KOPT-K1 (cell line): ENCODE measurements around the gene C8A.

Experiments
- H3K27ac ChIP-seq: fragments of 200-600 bp; sonication (generic); 2 replicates; pipeline ENCODE4 v1.5.1; 2016; ENCODE audit warnings: antibody characterized with exemption, mild to moderate bottlenecking, low read depth, low read length; ENCODE audit not compliant: poor library complexity, severe bottlenecking
- H3K36me3 ChIP-seq: fragments of 200-600 bp; sonication (generic); 2 replicates; pipeline ENCODE4 v1.5.1; 2017; ENCODE audit warnings: antibody characterized with exemption, mild to moderate bottlenecking, low read length, moderate library complexity; ENCODE audit not compliant: insufficient read depth
- H3K9me3 ChIP-seq: fragments of 200-600 bp; sonication (generic); 2 replicates; pipeline ENCODE4 v1.5.1; 2017; ENCODE audit warnings: antibody characterized with exemption, low read length, mild to moderate bottlenecking; ENCODE audit not compliant: insufficient read depth, poor library complexity, severe bottlenecking

C8A gene

DNA sequence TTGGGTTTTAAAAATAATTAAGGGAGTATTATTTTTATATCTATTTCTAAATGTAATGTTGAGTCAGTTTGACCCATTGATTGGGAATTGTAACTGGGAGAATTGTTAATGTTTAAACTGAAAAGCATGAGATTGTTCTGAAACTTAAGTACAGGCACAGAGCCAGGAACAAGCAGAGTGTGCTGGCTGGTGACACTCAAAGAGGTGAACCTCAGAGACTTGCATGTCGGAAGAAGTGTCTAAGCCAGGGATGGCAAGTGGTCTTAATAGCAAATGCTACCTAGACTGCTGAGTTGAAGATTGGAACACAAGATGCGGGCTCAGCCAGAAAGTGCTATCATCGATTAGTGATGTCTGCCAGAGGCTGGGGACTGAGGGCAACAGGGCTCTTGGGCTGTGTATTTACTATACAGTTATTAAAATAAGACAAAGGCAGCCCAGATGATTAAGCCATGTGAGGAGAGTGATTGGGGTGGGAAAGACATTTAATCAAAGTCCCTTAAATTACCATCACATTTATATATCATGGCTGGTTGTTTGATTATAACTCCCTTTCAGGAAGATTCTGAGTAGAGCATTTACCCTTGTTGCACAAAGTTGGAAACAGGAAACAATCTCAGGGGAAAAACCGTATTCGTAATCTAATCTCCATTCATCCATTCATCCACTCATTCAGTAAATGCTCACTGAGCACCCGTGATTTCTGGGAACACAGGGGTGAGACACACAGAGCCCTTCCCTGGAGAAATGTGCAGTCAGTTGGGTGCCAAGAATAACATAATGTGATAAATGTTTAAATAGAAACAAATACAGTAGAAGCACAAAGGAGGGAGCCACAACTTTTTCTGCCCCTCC lies 42.8 kb downstream of the C8A start:
- no peaks in the 10 kb centered on the region for H3K36me3 ChIP-seq
- H3K27ac ChIP-seq, result no peak overlapping the region
- H3K9me3 ChIP-seq, result no peaks in the 10 kb centered on the region

- Histone ChIP-seq H3K9me3 (no peaks in the 10 kb centered on the region), H3K27ac (no peak overlapping the region), H3K36me3 (no peaks in the 10 kb centered on the region)
Observed at GRCh38 chr1:56898005-56898373, 43.4 kb downstream of the C8A start.

- Histone ChIP-seq H3K9me3 (no peaks in the 10 kb centered on the region), H3K36me3 (no peaks in the 10 kb centered on the region), H3K27ac (no peak overlapping the region)
Observed at GRCh38 chr1:56898879-56899278, 44.3 kb downstream of the C8A start.

- no peaks in the 10 kb centered on the region for H3K9me3 ChIP-seq
- no peak overlapping the region for H3K27ac ChIP-seq
- no peaks in the 10 kb centered on the region for H3K36me3 ChIP-seq
Observed at GRCh38 chr1:56901716-56902115, 47.1 kb downstream of the C8A start.

GRCh38 chr1:56903778-56904177 lies 49.2 kb downstream of the C8A start:
- no peaks in the 10 kb centered on the region for H3K36me3 ChIP-seq
- H3K27ac ChIP-seq, result no peak overlapping the region
- H3K9me3 ChIP-seq, result no peaks in the 10 kb centered on the region

DNA sequence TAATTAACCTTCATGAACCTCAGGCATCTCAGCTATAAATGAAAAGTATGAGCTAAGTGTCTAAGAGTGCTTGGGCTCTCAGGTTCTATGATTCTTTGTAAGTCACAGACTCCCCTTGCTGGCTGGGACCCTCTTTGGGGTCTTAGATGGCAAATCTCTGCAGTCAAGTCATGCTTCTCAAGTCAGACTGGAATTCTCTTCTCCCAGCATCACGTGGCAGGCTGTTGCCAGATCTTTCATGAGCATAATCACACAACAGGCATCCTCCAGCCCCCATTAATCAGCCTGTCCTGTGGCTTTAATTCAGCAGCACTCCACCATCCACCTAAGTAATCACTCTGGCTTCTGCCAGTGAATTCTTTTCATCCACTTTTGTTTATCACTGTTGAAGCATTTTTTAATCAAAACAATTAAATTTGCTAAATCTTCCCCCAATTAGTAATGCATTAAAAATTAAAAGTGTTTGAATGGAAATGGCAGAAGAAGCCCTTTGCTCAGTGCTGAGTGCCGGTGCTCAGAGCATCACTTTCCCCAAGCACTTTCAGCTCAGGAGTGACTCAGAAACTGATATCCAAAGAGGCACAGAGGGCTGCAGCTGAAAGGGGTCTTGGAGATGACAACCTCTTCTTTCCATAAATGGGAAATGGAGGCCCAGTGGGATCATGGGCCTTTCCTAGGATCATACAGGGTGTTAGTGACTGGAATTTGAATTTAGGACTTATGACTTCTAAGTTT lies 50.2 kb downstream of the C8A start:
- Histone ChIP-seq H3K36me3 (no peaks in the 10 kb centered on the region), H3K9me3 (no peaks in the 10 kb centered on the region), H3K27ac (no peak overlapping the region)

GRCh38 chr1:56905667-56906066 lies 51.1 kb downstream of the C8A start:
- H3K9me3 ChIP-seq, result no peaks in the 10 kb centered on the region
- no peaks in the 10 kb centered on the region for H3K36me3 ChIP-seq
- no peak overlapping the region for H3K27ac ChIP-seq

GRCh38 chr1:56908619-56909221 lies 54.1 kb downstream of the C8A start:
- H3K27ac ChIP-seq, result no peak overlapping the region
- H3K9me3 ChIP-seq, result no peaks in the 10 kb centered on the region
- H3K36me3 ChIP-seq, result no peaks in the 10 kb centered on the region

DNA sequence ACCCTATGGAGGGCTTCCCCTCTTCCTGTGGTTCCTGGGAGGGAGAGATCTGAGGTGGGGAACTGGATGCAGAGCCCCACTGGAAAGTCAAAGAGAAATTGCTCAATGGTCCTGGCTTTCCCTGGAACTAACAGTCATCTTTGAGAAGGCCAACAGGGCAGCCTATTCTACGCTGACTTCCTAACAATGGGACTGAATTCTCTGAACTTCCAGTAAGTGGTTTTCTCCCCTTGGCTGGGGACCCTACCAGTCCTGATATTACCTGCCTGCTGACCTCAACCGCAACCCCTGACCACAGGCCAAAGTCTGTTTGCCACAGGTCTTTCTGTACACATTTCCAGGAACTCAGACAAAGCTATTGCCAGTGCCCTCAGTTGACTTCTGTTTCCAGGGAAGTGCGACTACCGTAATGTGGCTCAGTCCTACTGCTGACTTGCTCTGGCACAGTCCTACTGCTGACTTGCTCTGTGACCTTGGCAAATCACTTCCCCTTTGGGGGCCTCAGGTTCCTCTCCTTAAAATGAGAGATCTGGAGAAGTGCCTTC lies 55.9 kb downstream of the C8A start:
- no peak overlapping the region for H3K27ac ChIP-seq
- no peaks in the 10 kb centered on the region for H3K36me3 ChIP-seq
- no peaks in the 10 kb centered on the region for H3K9me3 ChIP-seq

GRCh38 chr1:56911098-56911938 lies 56.7 kb downstream of the C8A start:
- no peaks in the 10 kb centered on the region for H3K9me3 ChIP-seq
- H3K36me3 ChIP-seq, result no peaks in the 10 kb centered on the region
- H3K27ac ChIP-seq, result no peak overlapping the region

DNA sequence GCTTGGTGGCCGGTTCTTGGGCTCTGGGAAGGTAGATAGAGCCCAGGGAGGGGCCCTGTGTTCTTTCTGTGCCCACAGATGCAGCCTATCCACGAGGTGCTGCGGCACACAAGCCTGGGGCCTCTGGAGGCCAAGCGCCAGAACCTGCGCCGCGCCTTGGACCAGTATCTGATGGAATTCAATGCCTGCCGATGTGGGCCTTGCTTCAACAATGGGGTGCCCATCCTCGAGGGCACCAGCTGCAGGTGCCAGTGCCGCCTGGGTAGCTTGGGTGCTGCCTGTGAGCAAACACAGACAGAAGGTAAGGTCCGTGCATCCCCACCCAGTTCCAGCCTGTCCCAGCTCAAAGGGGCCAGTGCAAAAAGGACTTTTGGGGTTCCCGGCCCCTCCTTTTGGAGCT lies 57.7 kb downstream of the C8A start:
- H3K27ac ChIP-seq, result no peak overlapping the region
- H3K9me3 ChIP-seq, result no peaks in the 10 kb centered on the region
- no peaks in the 10 kb centered on the region for H3K36me3 ChIP-seq

DNA sequence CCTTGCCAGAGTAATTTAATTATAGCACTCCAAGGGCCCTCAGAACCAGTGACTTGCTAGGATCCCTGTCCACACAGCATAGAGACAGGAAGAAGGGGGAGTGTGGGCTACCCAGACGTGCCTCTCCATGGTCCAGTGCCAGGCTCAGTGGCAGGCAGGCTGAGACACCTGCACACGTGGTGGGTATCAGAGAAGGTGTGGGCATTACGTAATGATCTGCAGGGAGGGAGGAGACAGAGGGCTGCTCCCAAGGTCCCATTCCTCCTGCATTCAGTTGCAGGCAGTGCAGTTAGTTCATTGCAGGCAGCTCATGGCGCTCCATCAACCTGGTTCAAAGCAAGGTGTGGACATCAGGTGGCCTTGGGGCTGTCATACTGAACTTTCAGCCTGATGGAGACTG lies 61.4 kb downstream of the C8A start:
- no peaks in the 10 kb centered on the region for H3K9me3 ChIP-seq

GRCh38 chr1:56916630-56917029 lies 62.0 kb downstream of the C8A start:
- no peaks in the 10 kb centered on the region for H3K9me3 ChIP-seq
- no peak overlapping the region for H3K27ac ChIP-seq
- no peaks in the 10 kb centered on the region for H3K36me3 ChIP-seq

More for the DNA sequence above, 61.4 kb downstream of the C8A start:
- H3K36me3 ChIP-seq, result no peaks in the 10 kb centered on the region
- H3K27ac ChIP-seq, result no peak overlapping the region

GRCh38 chr1:56917356-56917755 lies 62.8 kb downstream of the C8A start:
- Histone ChIP-seq H3K9me3 (no peaks in the 10 kb centered on the region), H3K27ac (no peak overlapping the region), H3K36me3 (no peaks in the 10 kb centered on the region)
